Thymus (tissue), 14 donors: Measurements from ENCODE around the gene MCOLN2. TPM values are rescaled to one million over a fixed set of nuclear protein-coding genes. Genes with fewer than 3 reads are reported as not detected.
A peak's percentile ranks its signal among the peaks of the same experiment; 100 is the strongest.

ENCODE experiments used
- DNase-seq, 9 donors: peaks; one replicate each; pipeline ENCODE4 v3.0.0-alpha.2; 2013; ENCODE audit warnings: low spot score in 9 of 9, low read depth in 6 of 9, missing footprints in 1 of 9
- H3K27ac ChIP-seq, 2 donors: one replicate each; pipeline ENCODE4 v1.5.1; 2013; ENCODE audit warnings: control low read depth in 1 of 2, low read depth in 1 of 2, low read length in 1 of 2, mild to moderate bottlenecking in 1 of 2, moderate library complexity in 1 of 2
- H3K27me3 ChIP-seq, 2 donors: one replicate each; pipeline ENCODE4 v1.5.1; 2013; ENCODE audit warnings: low read length in 1 of 2; ENCODE audit not compliant: control insufficient read depth in 2 of 2, insufficient read depth in 1 of 2
- H3K36me3 ChIP-seq, 2 donors: one replicate each; pipeline ENCODE4 v1.5.1; 2013; ENCODE audit warnings: low read length in 1 of 2, mild to moderate bottlenecking in 1 of 2, moderate library complexity in 1 of 2; ENCODE audit not compliant: control insufficient read depth in 2 of 2, insufficient read depth in 2 of 2
- H3K4me1 ChIP-seq, 2 donors: one replicate each; pipeline ENCODE4 v1.5.1; 2013; ENCODE audit warnings: low read length in 2 of 2; ENCODE audit not compliant: control insufficient read depth in 2 of 2, insufficient read depth in 2 of 2
- H3K4me3 ChIP-seq, 2 donors: one replicate each; pipeline ENCODE4 v1.5.1; 2013; ENCODE audit warnings: low read length in 2 of 2, control low read depth in 1 of 2, mild to moderate bottlenecking in 1 of 2
- H3K9me3 ChIP-seq, 2 donors: one replicate each; pipeline ENCODE4 v1.5.1; 2013; ENCODE audit warnings: low read length in 1 of 2, mild to moderate bottlenecking in 1 of 2; ENCODE audit not compliant: control insufficient read depth in 2 of 2, insufficient read depth in 1 of 2
- WGBS: extraction: QIAGEN DNeasy Blood & Tissue Kit; methylation state at CpG from one replicate; pipeline ENCODE4 v1.1.7; 2013; 5-methylcytosine and 5-hydroxymethylcytosine counted together
- long read RNA-seq, 10 donors: transcript quantifications; one replicate each; lab custom pipeline, GENCODE V29; 2026
- polyA plus RNA-seq: library from polyadenylated mRNA; stranded (reverse); fragments of 200-250 nt; gene quantifications from one replicate; pipeline ENCODE4 v1.2.3, GENCODE V29; 2013
- total RNA-seq: library from RNA; stranded (reverse); fragments of 120-200 nt; gene quantifications from one replicate; pipeline ENCODE4 v1.2.4, GENCODE V29; 2013
- donor health status: healthy.

The MCOLN2 gene
- total RNA-seq (8.0 TPM), polyA plus RNA-seq (18.2 TPM)
- long read RNA-seq, donor 1 = 0 reads
- long read RNA-seq, donor 2, partial matches to known transcripts = 0 of 1 reads
- long read RNA-seq, donor 2, other reads (novel, unspliced or antisense) = 0 of 1 reads
- long read RNA-seq, donor 3, partial matches to known transcripts = 0 of 1 reads
- long read RNA-seq, donor 3, other reads (novel, unspliced or antisense) = 0 of 1 reads
- long read RNA-seq, donor 4, partial matches to known transcripts = 0 of 2 reads
- long read RNA-seq, donor 4, other reads (novel, unspliced or antisense) = 0 of 2 reads
- long read RNA-seq, donor 5 = 0 reads
- long read RNA-seq, donor 6 = 0 reads
- long read RNA-seq, donor 7, partial matches to known transcripts = 0 of 1 reads
- long read RNA-seq, donor 7, other reads (novel, unspliced or antisense) = 0 of 1 reads
- long read RNA-seq, donor 8 = 0 reads
- long read RNA-seq, donor 9 = 0 reads
- long read RNA-seq, donor 10 = 0 reads

GRCh38 chr1:84996846-84997666, at the start of gene MCOLN2:
Gene MCOLN2, minus strand, starts transcription at chr1:84997113. Its CDS starts 241 bp downstream, at chr1:84996872.
- H3K27ac ChIP-seq = no peak within 1 kb of the TSS
- H3K4me3 ChIP-seq = peak within 1 kb of the TSS; percentile 33 to 52
- no peaks in the 10 kb centered on the region for H3K36me3 ChIP-seq
- peaks cover 41 to 53% of the 10 kb centered on the region in 2 donors for H3K27me3 ChIP-seq
- H3K4me1 ChIP-seq = peaks cover 5 to 16% of the 10 kb centered on the region in 2 donors
- H3K9me3 ChIP-seq = no peaks in the 10 kb centered on the region
- DNase-seq = peak in 4 of 9 donors; percentile 5 to 42 (median 17)
- under 1% methylated on average over 87 of the region's 87 CpGs for WGBS

- Histone ChIP-seq H3K27me3 (peaks cover 16 to 40% of the 10 kb centered on the region in 2 donors), H3K27ac (no peak overlapping the region), H3K9me3 (peaks cover 0 to 1% of the 10 kb centered on the region in 2 donors), H3K36me3 (no peaks in the 10 kb centered on the region), H3K4me1 (no peaks in the 10 kb centered on the region), H3K4me3 (no peak overlapping the region)
- DNase-seq = no peak
These were observed 45.5 kb upstream of the MCOLN2 start for GRCh38 chr1:85042413-85042812.

- H3K9me3 ChIP-seq = no peaks in the 10 kb centered on the region
- H3K27ac ChIP-seq = no peak overlapping the region
- H3K4me1 ChIP-seq = no peaks in the 10 kb centered on the region
- 96% methylated on average over 5 of the region's 5 CpGs for WGBS
- H3K27me3 ChIP-seq = peaks cover 10 to 34% of the 10 kb centered on the region in 2 donors
- DNase-seq = no peak
- no peaks in the 10 kb centered on the region for H3K36me3 ChIP-seq
- no peak overlapping the region for H3K4me3 ChIP-seq
These were observed 44.9 kb upstream of the MCOLN2 start for GRCh38 chr1:85041793-85042192.

DNA sequence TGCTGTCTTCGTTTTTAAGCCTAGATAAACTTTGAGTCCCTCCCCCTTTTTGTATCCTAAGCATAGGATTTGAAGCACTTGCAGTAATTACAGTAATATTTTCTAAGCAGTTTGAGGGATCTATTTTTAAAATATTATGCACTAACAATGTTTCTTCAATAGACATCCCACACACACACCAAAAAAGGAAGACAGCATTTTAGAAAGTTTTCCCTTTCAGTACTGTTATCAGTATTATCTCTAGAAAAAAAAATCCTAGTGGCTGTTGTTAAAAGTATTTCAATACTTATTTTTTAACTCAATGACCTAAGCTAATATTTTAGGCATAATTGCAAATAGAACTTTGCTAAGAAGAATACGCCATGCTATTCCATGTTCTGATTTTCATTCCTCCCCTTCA, 36.3 kb upstream of the MCOLN2 start:
- no peaks in the 10 kb centered on the region for H3K27me3 ChIP-seq
- no peak for DNase-seq
- H3K9me3 ChIP-seq = no peaks in the 10 kb centered on the region
- H3K4me1 ChIP-seq = no peaks in the 10 kb centered on the region
- H3K27ac ChIP-seq = no peak overlapping the region
- no peaks in the 10 kb centered on the region for H3K36me3 ChIP-seq
- WGBS = 94% methylated on average over 2 of the region's 2 CpGs
- no peak overlapping the region for H3K4me3 ChIP-seq

GRCh38 chr1:85030536-85030935, 33.6 kb upstream of the MCOLN2 start:
- Histone ChIP-seq H3K36me3 (no peaks in the 10 kb centered on the region), H3K27me3 (no peaks in the 10 kb centered on the region), H3K27ac (no peak overlapping the region), H3K9me3 (no peaks in the 10 kb centered on the region), H3K4me3 (no peak overlapping the region), H3K4me1 (no peaks in the 10 kb centered on the region)
- no peak for DNase-seq

GRCh38 chr1:85028151-85028550, 31.2 kb upstream of the MCOLN2 start:
- 94% methylated on average over 3 of the region's 3 CpGs for WGBS

GRCh38 chr1:85027242-85027983, 30.5 kb upstream of the MCOLN2 start:
- H3K27me3 ChIP-seq = no peaks in the 10 kb centered on the region
- no peak overlapping the region for H3K4me3 ChIP-seq
- no peak overlapping the region for H3K27ac ChIP-seq
- DNase-seq = peak in 1 of 9 donors; percentile 12
- no peaks in the 10 kb centered on the region for H3K9me3 ChIP-seq
- 88% methylated on average over 5 of the region's 5 CpGs for WGBS
- H3K36me3 ChIP-seq = no peaks in the 10 kb centered on the region
- H3K4me1 ChIP-seq = no peaks in the 10 kb centered on the region

More at GRCh38 chr1:85028151-85028550, 31.2 kb upstream of the MCOLN2 start:
- Histone ChIP-seq H3K4me3 (no peak overlapping the region), H3K36me3 (no peaks in the 10 kb centered on the region), H3K27ac (no peak overlapping the region), H3K4me1 (no peaks in the 10 kb centered on the region), H3K9me3 (no peaks in the 10 kb centered on the region), H3K27me3 (no peaks in the 10 kb centered on the region)
- no peak for DNase-seq

DNA sequence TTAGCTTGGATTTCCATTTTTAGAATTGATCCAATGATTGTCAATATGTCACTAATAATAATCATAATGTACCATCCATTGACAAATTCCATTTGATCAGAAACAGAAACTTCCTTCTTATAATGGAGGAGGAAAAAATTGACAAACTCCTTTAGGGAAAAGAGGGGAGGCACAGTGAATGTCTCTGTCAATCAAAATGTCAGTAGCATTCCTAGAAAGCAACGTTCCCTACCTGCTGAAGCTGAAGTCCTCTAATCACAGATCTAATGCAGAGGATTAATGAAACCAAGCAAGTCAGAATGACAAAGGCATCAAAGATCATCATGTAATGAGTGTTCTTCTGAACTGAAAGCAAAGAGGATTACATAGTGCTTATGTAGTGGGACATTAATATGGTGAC, 29.0 kb upstream of the MCOLN2 start:
- Histone ChIP-seq H3K36me3 (no peaks in the 10 kb centered on the region), H3K4me3 (no peak overlapping the region), H3K9me3 (no peaks in the 10 kb centered on the region), H3K27ac (no peak overlapping the region), H3K4me1 (no peaks in the 10 kb centered on the region), H3K27me3 (no peaks in the 10 kb centered on the region)
- no peak for DNase-seq
- 85% methylated on average over 1 of the region's 1 CpG for WGBS
